ENCODE data around the gene DTX3L. TPM values are rescaled to one million over a fixed set of nuclear protein-coding genes. Genes with fewer than 3 reads are reported as not detected.
A peak's percentile ranks its signal among the peaks of the same experiment; 100 is the strongest.

Gene DTX3L
- total RNA-seq, 4 donors from 2014 or later: 6.6 to 15.6 (median 9.4) TPM

GRCh38 chr3:122533931-122534334 is 30.2 kb upstream of the DTX3L start:
- intact Hi-C loops (cut with DNase I; ENCODE audit: low total_unique reads) (no loop called here), in situ Hi-C loops (cut with MboI; ENCODE audit: low sequenced_read_pairs in 4 of 4) (no loop called here)
- ATAC-seq: peak; percentile 73 to 80
- Histone ChIP-seq H3K4me3 (no peak overlapping the region), H3K4me1 (no peaks in the 10 kb centered on the region), H3K27me3 (no peaks in the 10 kb centered on the region), H3K36me3 (peaks cover 2 to 42% of the 10 kb centered on the region in 2 donors), H3K9me3 (no peaks in the 10 kb centered on the region), H3K27ac (no peak overlapping the region)
- TF ChIP-seq CTCF (IDR thresholded peaks at IDR 0.05 in 4 of 5, conservative IDR thresholded peaks at IDR 0.05 in 1 of 5): no peak
- TF ChIP-seq POLR2A (IDR thresholded peaks at IDR 0.05): no peak
- DNase-seq: no peak

GRCh38 chr3:122535964-122536631 is 28.0 kb upstream of the DTX3L start:
- DNase-seq (no peak), ATAC-seq (no peak)
- no peak overlapping the region for H3K27ac ChIP-seq
- no peak for TF ChIP-seq CTCF (IDR thresholded peaks at IDR 0.05 in 4 of 5, conservative IDR thresholded peaks at IDR 0.05 in 1 of 5)
- no peak for TF ChIP-seq POLR2A (IDR thresholded peaks at IDR 0.05)
- H3K9me3 ChIP-seq: no peaks in the 10 kb centered on the region
- no peaks in the 10 kb centered on the region for H3K4me1 ChIP-seq
- peaks cover 2 to 46% of the 10 kb centered on the region in 2 donors for H3K36me3 ChIP-seq
- intact Hi-C loops (cut with DNase I; ENCODE audit: low total_unique reads) (no loop called here), in situ Hi-C loops (cut with MboI; ENCODE audit: low sequenced_read_pairs in 4 of 4) (no loop called here)
- no peaks in the 10 kb centered on the region for H3K27me3 ChIP-seq
- H3K4me3 ChIP-seq: no peak overlapping the region

- no peak overlapping the region for H3K27ac ChIP-seq
- TF ChIP-seq POLR2A (IDR thresholded peaks at IDR 0.05): no peak
- no peak for TF ChIP-seq CTCF (IDR thresholded peaks at IDR 0.05 in 4 of 5, conservative IDR thresholded peaks at IDR 0.05 in 1 of 5)
- no peaks in the 10 kb centered on the region for H3K9me3 ChIP-seq
- in situ Hi-C loops (cut with MboI; ENCODE audit: low sequenced_read_pairs in 4 of 4): no loop called here
- H3K36me3 ChIP-seq: peaks cover 2 to 43% of the 10 kb centered on the region in 2 donors
- DNase-seq (no peak), ATAC-seq (no peak)
- no peak overlapping the region for H3K4me3 ChIP-seq
- no peaks in the 10 kb centered on the region for H3K4me1 ChIP-seq
- intact Hi-C loops (cut with DNase I; ENCODE audit: low total_unique reads): no loop called here
- no peaks in the 10 kb centered on the region for H3K27me3 ChIP-seq
These were observed 27.5 kb upstream of the DTX3L start for GRCh38 chr3:122536632-122537001.

- Histone ChIP-seq H3K36me3 (peaks cover 0 to 40% of the 10 kb centered on the region in 2 donors), H3K27ac (no peak overlapping the region), H3K27me3 (no peaks in the 10 kb centered on the region), H3K4me3 (no peak overlapping the region), H3K9me3 (no peaks in the 10 kb centered on the region), H3K4me1 (no peaks in the 10 kb centered on the region)
- DNase-seq: no peak
- intact Hi-C loops (cut with DNase I; ENCODE audit: low total_unique reads): no loop called here
- no peak for ATAC-seq
- TF ChIP-seq POLR2A (IDR thresholded peaks at IDR 0.05) (no peak), CTCF (IDR thresholded peaks at IDR 0.05 in 4 of 5, conservative IDR thresholded peaks at IDR 0.05 in 1 of 5) (no peak)
- in situ Hi-C loops (cut with MboI; ENCODE audit: low sequenced_read_pairs in 4 of 4): no loop called here
These were observed 25.1 kb upstream of the DTX3L start for GRCh38 chr3:122538956-122539490.
